Right renal pelvis (tissue), 4 donors: ENCODE data around the gene CABLES2. TPM values are rescaled to one million over a fixed set of nuclear protein-coding genes. Genes with fewer than 3 reads are reported as not detected.

Experiments used
- DNase-seq, 4 donors: peaks; one replicate each; pipeline ENCODE4 v3.0.0-alpha.2; 2013; ENCODE audit warnings: low read depth in 4 of 4, low spot score in 3 of 4, missing footprints in 1 of 4
- polyA plus RNA-seq, 4 donors: library from polyadenylated mRNA; unstranded; fragments of 120-200 nt; gene quantifications; one replicate each; pipeline ENCODE4 v1.2.1, GENCODE V29; 2013; ENCODE audit not compliant: insufficient read length in 4 of 4

The CABLES2 gene
- polyA plus RNA-seq, 4 donors, result 9.4 to 11.8 (median 10.4) TPM

DNA sequence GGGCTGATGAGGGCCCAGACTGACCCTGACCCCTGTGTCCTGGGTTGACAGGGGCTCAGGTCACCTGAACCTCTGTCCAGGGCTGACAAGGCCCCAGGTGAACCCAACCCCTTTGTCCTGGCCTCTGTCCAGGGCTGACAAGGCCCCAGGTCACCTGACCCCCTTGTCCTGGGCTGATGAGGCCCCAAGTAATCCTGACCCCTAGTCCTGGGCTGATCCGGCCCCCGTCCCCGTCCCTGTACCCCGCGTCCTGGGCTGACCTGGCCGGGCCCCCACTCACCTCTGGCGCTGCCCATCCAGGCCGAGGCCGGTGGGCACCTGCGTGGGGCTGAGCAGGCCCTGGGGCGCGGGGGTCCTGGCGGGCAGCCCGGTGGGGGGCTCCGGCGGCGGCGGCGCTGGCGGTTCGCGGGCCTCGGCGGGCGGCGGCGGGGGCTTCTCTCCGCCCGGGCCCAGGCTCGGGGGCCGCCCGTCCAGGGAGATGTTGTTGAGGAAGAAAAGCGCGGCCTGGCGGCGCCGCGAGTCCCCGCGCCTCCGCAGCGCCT is 379 bp downstream of the CABLES2 start:
- DNase-seq, result no peak

DNA sequence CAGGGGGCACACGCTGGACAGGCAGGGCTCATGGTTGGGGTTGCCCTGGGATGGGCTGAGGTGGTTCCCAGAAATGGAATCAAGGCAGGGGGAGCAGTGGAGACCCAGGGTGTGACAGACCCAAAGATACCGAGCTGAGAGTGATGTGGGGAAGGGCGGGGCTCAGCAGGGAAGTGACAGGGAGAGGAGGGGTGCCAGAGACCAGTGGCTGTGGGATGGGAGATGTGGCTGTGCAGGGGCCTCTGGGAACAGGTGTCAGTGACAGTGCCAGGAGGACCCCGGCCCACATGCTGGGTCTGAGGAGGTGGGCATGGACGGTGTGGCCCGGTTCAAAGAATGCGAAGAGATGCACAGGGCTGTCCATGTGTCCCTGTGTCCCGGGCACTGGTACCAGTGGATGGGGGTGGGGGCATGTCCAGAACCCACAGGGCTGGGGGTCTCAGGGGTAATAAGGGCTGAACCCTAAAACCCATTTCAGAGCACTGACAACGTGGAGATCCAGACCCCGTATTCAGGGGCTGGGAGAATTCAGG is 1.0 kb downstream of the CABLES2 start:
- no peak for DNase-seq

- DNase-seq, result no peak
These were observed 1.7 kb downstream of the CABLES2 start for GRCh38 chr20:62405108-62405980.

GRCh38 chr20:62404761-62405107 is 2.4 kb downstream of the CABLES2 start:
- no peak for DNase-seq

- no peak for DNase-seq
These were observed 2.9 kb downstream of the CABLES2 start for GRCh38 chr20:62404112-62404665.

- DNase-seq, result no peak
These were observed 3.8 kb downstream of the CABLES2 start for GRCh38 chr20:62403331-62403730.

- no peak for DNase-seq
These were observed 4.5 kb downstream of the CABLES2 start for GRCh38 chr20:62402456-62403150.

- no peak for DNase-seq
These were observed 5.7 kb downstream of the CABLES2 start for GRCh38 chr20:62401331-62401779.

- DNase-seq, result no peak
These were observed 6.5 kb downstream of the CABLES2 start for GRCh38 chr20:62400541-62400940.

GRCh38 chr20:62400021-62400420 is 7.1 kb downstream of the CABLES2 start:
- DNase-seq, result no peak

- DNase-seq, result no peak
These were observed 8.8 kb downstream of the CABLES2 start for GRCh38 chr20:62398120-62398821.

GRCh38 chr20:62396367-62397239 is 10.5 kb downstream of the CABLES2 start:
- DNase-seq, result no peak

DNA sequence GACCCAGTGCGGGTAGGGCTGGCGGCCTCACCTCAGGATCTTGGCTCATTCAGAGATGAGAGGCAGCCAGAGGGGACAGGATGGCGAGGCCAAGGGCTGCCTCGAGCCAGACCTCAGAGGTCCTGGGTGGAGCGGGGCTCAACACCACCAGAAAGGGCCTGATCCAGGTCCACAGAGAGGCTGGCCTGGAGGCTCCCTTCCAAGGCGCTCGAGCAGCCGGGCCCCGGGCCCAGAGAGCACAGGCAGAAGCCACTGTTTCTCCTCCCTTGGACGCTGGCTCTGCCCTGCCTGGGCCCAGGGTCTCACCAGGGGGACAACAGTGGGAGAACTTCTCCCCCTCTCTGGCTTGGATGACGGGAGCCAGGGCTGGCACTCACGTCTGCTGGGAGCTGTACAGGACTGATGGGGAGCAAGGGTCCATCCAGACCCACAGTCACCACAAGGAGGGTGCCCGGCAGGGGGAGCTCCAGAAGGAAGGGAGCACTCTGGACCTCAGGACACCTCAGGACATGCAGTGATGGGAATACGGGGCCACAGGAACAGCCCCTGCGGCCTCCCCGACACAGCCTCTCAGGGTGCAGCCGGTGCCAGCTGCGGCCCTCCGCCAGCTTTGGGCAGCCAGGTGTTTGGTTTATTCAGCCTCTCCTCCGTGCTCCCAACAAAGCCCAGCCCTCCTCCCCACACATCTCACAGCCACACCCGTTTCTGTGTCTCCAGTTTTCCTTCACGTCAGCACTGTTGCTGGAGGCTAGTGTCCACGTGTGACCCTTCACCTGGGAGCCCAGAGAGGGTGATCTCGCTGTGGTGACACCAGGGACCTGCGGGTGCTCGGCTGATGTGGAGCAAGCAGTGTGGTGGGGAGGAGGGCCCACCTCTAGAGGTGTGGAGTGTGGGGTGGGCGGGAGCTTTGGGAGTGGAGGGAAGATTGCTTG is 11.5 kb downstream of the CABLES2 start:
- DNase-seq, result no peak

DNA sequence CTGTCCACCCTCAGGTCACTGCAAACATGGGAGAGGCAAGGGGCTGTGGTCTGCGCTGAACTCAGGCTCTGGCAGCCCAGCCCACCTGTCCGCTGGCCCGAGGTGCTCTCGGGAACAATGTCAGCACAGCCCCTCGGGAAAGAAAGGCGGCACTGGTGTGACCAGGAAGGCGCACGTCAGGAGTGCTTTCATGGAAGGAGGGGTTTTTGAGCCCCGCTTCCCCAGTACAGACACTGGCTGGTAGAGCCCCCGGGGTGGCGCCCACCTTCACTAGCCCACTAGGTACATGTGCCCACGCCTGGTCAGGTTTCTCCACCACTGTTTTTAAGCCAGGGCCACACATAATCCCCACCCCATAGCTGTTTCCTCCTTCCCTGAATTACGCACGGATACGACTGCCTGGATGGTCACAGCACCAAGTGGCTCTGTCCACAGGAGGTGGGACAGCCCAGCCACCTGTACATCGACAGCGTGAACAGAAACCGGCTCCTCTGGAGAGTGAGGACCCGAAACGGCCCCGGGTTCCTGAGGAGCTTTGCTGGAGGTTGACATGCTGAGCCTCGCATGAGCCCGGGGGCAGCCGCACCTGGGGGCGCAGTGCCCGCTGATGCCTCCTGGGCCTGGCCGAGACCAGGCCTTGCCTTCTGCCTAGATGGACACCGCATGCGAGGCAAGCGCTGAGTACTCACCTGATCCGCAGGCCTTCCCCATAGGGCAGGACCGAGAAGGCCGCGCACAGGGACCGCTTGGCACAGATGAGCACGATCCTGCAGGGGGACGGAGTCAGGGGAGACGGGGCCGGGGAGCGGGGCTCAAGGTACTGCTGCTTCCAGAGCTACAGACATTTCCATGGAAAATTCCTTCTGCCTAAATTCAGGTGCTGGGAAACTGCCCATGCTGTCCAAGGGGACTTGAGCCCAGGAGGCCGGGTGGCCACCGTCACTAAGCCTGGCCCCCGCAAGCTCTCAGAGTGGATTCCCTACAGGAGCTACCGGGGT is 12.5 kb downstream of the CABLES2 start:
- DNase-seq, result no peak

- DNase-seq, result no peak
These were observed 13.3 kb downstream of the CABLES2 start for GRCh38 chr20:62393830-62394229.

- no peak for DNase-seq
These were observed 13.8 kb downstream of the CABLES2 start for GRCh38 chr20:62393335-62393665.

- no peak for DNase-seq
These were observed 14.3 kb downstream of the CABLES2 start for GRCh38 chr20:62392621-62393334.
